Activated T-helper 1 cell treated with anti-CD3 and anti-CD28 coated beads, Interleukin-12 subunit alpha, Interleukin-12 subunit beta, Interleukin-2, Interleukin-4 antibody, amounts not matched to agents 30 ng/mL and 10 ng/mL and 1 ng/mL, durations not matched to agents 14 hours and 24 hours and 36 hours (primary cell): ENCODE measurements around the gene LTB4R2. TPM values are rescaled to one million over a fixed set of nuclear protein-coding genes. Genes with fewer than 3 reads are reported as not detected.
"Not testable (repeated sequence)": the region's sequence is repeated elsewhere in the genome, so short reads cannot be mapped to it uniquely, and the experiment has no call there.

Source experiments
- DNase-seq: peaks from one replicate; pipeline ENCODE4 v3.0.0; 2021; ENCODE audit warnings: low spot score
- H3K27ac Mint-ChIP-seq: one replicate; pipeline ENCODE4 v1.8.0; 2021; ENCODE audit warnings: mild to moderate bottlenecking, mixed read lengths
- H3K27me3 Mint-ChIP-seq: one replicate; pipeline ENCODE4 v1.8.0; 2022; ENCODE audit warnings: mild to moderate bottlenecking, moderate library complexity, mixed read lengths; ENCODE audit not compliant: insufficient read depth
- H3K36me3 Mint-ChIP-seq: one replicate; pipeline ENCODE4 v1.8.0; 2021; ENCODE audit warnings: low read depth, mixed read lengths
- H3K4me1 Mint-ChIP-seq: one replicate; pipeline ENCODE4 v1.8.0; 2021; ENCODE audit warnings: low read depth, mixed read lengths
- H3K4me3 Mint-ChIP-seq: one replicate; pipeline ENCODE4 v1.8.0; 2021; ENCODE audit warnings: mild to moderate bottlenecking, moderate library complexity, mixed read lengths
- H3K9me3 Mint-ChIP-seq: one replicate; pipeline ENCODE4 v1.8.0; 2021; ENCODE audit warnings: mixed read lengths
- intact Hi-C: fragments of 100-400 bp; cut with micrococcal nuclease; formaldehyde crosslinking; loops from one replicate; pipeline ENCODE4 v1.15.1; 2024
- total RNA-seq: library from RNA; stranded (reverse); gene quantifications from 2 replicates; pipeline ENCODE4 v1.2.3, GENCODE V29; 2022

Gene LTB4R2
- total RNA-seq, 1 donor from 2014 or later = 8.9 TPM

- intact Hi-C loops = no loop called here
- peaks cover 1% of the 10 kb centered on the region for H3K36me3 Mint-ChIP-seq
- no peak overlapping the region for H3K27ac Mint-ChIP-seq
- H3K27me3 Mint-ChIP-seq = peaks cover 7% of the 10 kb centered on the region
- H3K9me3 Mint-ChIP-seq = no peaks in the 10 kb centered on the region
- DNase-seq = no peak
- H3K4me3 Mint-ChIP-seq = no peak overlapping the region
- H3K4me1 Mint-ChIP-seq = peaks cover 11% of the 10 kb centered on the region
Observed at GRCh38 chr14:24322672-24323071, 12.7 kb downstream of the LTB4R2 start.

- H3K4me1 Mint-ChIP-seq = peaks cover 9% of the 10 kb centered on the region
- no peak for DNase-seq
- intact Hi-C loops = no loop called here
- H3K4me3 Mint-ChIP-seq = no peak overlapping the region
- no peak overlapping the region for H3K27ac Mint-ChIP-seq
- H3K36me3 Mint-ChIP-seq = no peaks in the 10 kb centered on the region
- peaks cover 7% of the 10 kb centered on the region for H3K27me3 Mint-ChIP-seq
- no peaks in the 10 kb centered on the region for H3K9me3 Mint-ChIP-seq
Observed at GRCh38 chr14:24323341-24323740, 13.4 kb downstream of the LTB4R2 start.

GRCh38 chr14:24324024-24324423 is 14.1 kb downstream of the LTB4R2 start:
- Mint-ChIP-seq H3K27me3 (peaks cover 7% of the 10 kb centered on the region), H3K4me1 (peaks cover 16% of the 10 kb centered on the region), H3K9me3 (no peaks in the 10 kb centered on the region), H3K4me3 (no peak overlapping the region), H3K36me3 (no peaks in the 10 kb centered on the region), H3K27ac (no peak overlapping the region)
- intact Hi-C loops = no loop called here
- DNase-seq = no peak

DNA sequence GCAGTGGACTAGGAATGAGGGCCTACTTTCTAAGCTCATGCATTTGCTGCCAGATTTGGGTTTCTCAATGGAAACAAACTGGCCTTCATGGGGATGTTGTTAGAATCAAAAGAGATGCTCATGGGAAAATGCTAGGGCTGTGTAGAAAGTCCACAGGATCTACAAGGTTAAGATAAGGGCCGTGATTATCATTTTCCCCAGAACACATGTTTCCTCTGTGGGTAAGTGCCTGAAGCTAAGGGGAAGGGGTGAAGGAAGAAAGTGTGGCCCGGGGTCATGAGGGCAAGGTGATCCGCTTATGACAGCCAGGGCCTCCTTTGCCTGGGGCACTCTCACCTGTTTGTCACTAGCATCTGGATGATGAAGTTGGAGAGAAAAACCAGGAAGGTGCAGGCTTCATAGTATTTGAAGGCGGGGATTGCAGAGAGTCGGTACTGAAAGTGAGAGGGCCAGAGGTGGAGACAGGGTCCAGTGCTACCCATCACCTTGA is 15.1 kb downstream of the LTB4R2 start:
- H3K9me3 Mint-ChIP-seq = no peaks in the 10 kb centered on the region
- peaks cover 5% of the 10 kb centered on the region for H3K27me3 Mint-ChIP-seq
- H3K4me1 Mint-ChIP-seq = peaks cover 27% of the 10 kb centered on the region
- DNase-seq = no peak
- no peaks in the 10 kb centered on the region for H3K36me3 Mint-ChIP-seq
- intact Hi-C loops = no loop called here
- no peak overlapping the region for H3K4me3 Mint-ChIP-seq
- H3K27ac Mint-ChIP-seq = no peak overlapping the region

- DNase-seq = no peak
- Mint-ChIP-seq H3K9me3 (no peaks in the 10 kb centered on the region), H3K27me3 (peaks cover 11% of the 10 kb centered on the region), H3K4me1 (peaks cover 32% of the 10 kb centered on the region), H3K4me3 (no peak overlapping the region), H3K27ac (no peak overlapping the region), H3K36me3 (no peaks in the 10 kb centered on the region)
- intact Hi-C loops = no loop called here
Observed at GRCh38 chr14:24325963-24326362, 16.0 kb downstream of the LTB4R2 start.

GRCh38 chr14:24327303-24327702 is 17.4 kb downstream of the LTB4R2 start:
- DNase-seq = no peak
- Mint-ChIP-seq H3K9me3 (no peaks in the 10 kb centered on the region), H3K36me3 (no peaks in the 10 kb centered on the region), H3K4me3 (no peak overlapping the region), H3K27ac (no peak overlapping the region), H3K27me3 (peaks cover 12% of the 10 kb centered on the region), H3K4me1 (peaks cover 41% of the 10 kb centered on the region)
- intact Hi-C loops = no loop called here

DNA sequence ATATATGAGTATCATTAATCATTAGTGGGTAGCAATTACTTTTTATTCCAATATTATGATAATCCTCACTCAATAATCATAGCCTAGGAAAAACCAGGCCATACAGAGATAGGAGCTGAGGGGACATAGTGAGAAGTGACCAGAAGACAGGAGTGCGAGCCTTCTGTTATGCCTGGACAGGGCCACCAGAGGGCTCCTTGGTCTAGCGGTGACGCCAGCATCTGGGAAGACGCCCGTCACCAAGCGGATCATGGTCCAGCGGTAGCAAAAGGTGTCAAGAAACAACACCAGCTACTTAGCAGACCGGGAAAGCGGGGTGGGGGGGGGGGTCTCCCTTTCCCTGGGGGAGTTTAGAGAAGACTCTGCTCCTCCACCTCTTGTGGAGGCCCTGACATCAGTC is 18.0 kb downstream of the LTB4R2 start:
- intact Hi-C loops = loop anchor here (1.0 kb wide), 1 partner anchor 103 kb away; no protein-coding TSS in a partner anchor
- H3K36me3 Mint-ChIP-seq, H3K27ac Mint-ChIP-seq, DNase-seq, H3K4me3 Mint-ChIP-seq, H3K9me3 Mint-ChIP-seq: not testable (repeated sequence)
- peaks cover 12% of the 10 kb centered on the region for H3K27me3 Mint-ChIP-seq
- H3K4me1 Mint-ChIP-seq = peaks cover 47% of the 10 kb centered on the region

GRCh38 chr14:24329073-24329663 is 19.2 kb downstream of the LTB4R2 start:
- peaks cover 48% of the 10 kb centered on the region for H3K4me1 Mint-ChIP-seq
- intact Hi-C loops = no loop called here

GRCh38 chr14:24329736-24330135 is 19.8 kb downstream of the LTB4R2 start:
- Mint-ChIP-seq H3K4me1 (peaks cover 48% of the 10 kb centered on the region), H3K27ac (peak overlapping the region; percentile 7), H3K9me3 (no peaks in the 10 kb centered on the region), H3K36me3 (no peaks in the 10 kb centered on the region), H3K4me3 (no peak overlapping the region), H3K27me3 (peaks cover 23% of the 10 kb centered on the region)
- intact Hi-C loops = loop anchor here (10.0 kb wide), 1 partner anchor 345 kb away; no protein-coding TSS in a partner anchor
- no peak for DNase-seq

More at GRCh38 chr14:24329073-24329663, 19.2 kb downstream of the LTB4R2 start:
- no peak overlapping the region for H3K4me3 Mint-ChIP-seq
- H3K36me3 Mint-ChIP-seq = no peaks in the 10 kb centered on the region
- H3K27ac Mint-ChIP-seq = no peak overlapping the region
- no peaks in the 10 kb centered on the region for H3K9me3 Mint-ChIP-seq
- no peak for DNase-seq
- peaks cover 21% of the 10 kb centered on the region for H3K27me3 Mint-ChIP-seq

GRCh38 chr14:24330973-24331674 is 21.2 kb downstream of the LTB4R2 start:
- Mint-ChIP-seq H3K36me3 (peaks cover 6% of the 10 kb centered on the region), H3K27me3 (peaks cover 28% of the 10 kb centered on the region), H3K4me1 (peaks cover 58% of the 10 kb centered on the region), H3K4me3 (no peak overlapping the region), H3K27ac (no peak overlapping the region), H3K9me3 (no peaks in the 10 kb centered on the region)
- no peak for DNase-seq
- intact Hi-C loops = loop anchor here (10.0 kb wide), 1 partner anchor 344 kb away; no protein-coding TSS in a partner anchor

- peaks cover 63% of the 10 kb centered on the region for H3K4me1 Mint-ChIP-seq
- H3K27me3 Mint-ChIP-seq = peaks cover 32% of the 10 kb centered on the region
- DNase-seq = no peak
- intact Hi-C loops = loop anchor here (1.0 to 10.0 kb wide), 5 partner anchors 19 to 343 kb away; partner anchors contain the start of genes RABGGTA and TINF2
- H3K27ac Mint-ChIP-seq = peak overlapping the region; percentile 27
- H3K9me3 Mint-ChIP-seq = no peaks in the 10 kb centered on the region
- peaks cover 12% of the 10 kb centered on the region for H3K36me3 Mint-ChIP-seq
- peak overlapping the region; percentile 80 for H3K4me3 Mint-ChIP-seq
Observed at GRCh38 chr14:24331731-24332267, 21.9 kb downstream of the LTB4R2 start.

- peaks cover 58% of the 10 kb centered on the region for H3K4me1 Mint-ChIP-seq
- DNase-seq = peak; percentile 79
- H3K27ac Mint-ChIP-seq = peak overlapping the region; percentile 27
- peaks cover 29% of the 10 kb centered on the region for H3K27me3 Mint-ChIP-seq
- H3K9me3 Mint-ChIP-seq = no peaks in the 10 kb centered on the region
- H3K36me3 Mint-ChIP-seq = peaks cover 17% of the 10 kb centered on the region
- intact Hi-C loops = loop anchor here (1.0 to 10.0 kb wide), 5 partner anchors 20 to 342 kb away; partner anchors contain the start of genes RABGGTA and TINF2
- H3K4me3 Mint-ChIP-seq = peak overlapping the region; percentile 80
Observed at GRCh38 chr14:24332268-24332993, 22.5 kb downstream of the LTB4R2 start.
